ENCODE results near the gene LYST. TPM values are rescaled to one million over a fixed set of nuclear protein-coding genes. Genes with fewer than 3 reads are reported as not detected.

The LYST gene
- polyA plus RNA-seq, 4 donors, result 2.9 to 6.6 (median 5.0) TPM

DNA sequence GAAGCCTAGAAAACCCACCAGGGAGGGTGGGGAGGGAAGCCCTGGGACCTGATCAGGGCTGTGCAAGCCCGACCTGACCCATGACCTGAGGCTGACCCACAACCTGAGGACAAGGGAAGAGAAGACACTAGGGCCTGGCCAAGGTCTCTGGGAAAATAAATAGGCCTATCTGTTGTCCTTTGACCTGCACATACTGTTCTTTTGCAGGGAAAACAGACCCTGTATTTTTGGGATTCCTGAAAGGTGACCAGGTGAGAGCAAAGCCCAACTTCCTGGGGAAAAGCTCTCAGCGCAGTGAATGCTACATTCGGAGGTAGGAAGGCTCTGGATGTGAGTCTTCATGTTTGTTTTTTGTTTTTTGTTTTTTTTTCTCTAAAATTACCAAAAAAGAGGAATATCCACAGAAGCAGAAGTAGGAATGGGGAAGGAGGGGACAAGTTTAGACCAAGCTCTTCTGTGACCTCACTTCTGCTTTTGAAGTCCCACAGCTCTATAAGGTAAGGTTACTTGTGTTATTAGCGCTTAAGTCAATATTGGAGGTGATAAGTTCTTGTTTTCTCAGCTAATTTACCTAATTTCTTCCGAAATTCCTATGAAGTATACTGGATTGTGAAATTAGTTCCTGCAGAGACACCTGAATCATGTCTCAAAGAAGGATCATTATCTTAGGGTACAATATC is 26.2 kb upstream of the LYST start:
- Histone ChIP-seq H3K27ac (ENCODE audit: low read depth in 1 of 3, low read length in 2 of 3) (peak overlapping the region in 1 of 3 donors; percentile 24), H3K4me3 (ENCODE audit: low read depth in 1 of 3, low read length in 3 of 3) (no peak overlapping the region), H3K36me3 (ENCODE audit: control insufficient read depth in 3 of 3, insufficient read depth in 2 of 3, low read depth in 1 of 3, low read length in 3 of 3) (no peaks in the 10 kb centered on the region), H3K4me1 (ENCODE audit: control insufficient read depth in 3 of 3, insufficient read depth in 2 of 3, low read depth in 1 of 3, low read length in 2 of 3) (peaks cover 0 to 9% (median 3%) of the 10 kb centered on the region in 3 donors), H3K27me3 (ENCODE audit: control insufficient read depth in 3 of 3, insufficient read depth in 3 of 3, low read length in 3 of 3) (no peaks in the 10 kb centered on the region), H3K9me3 (ENCODE audit: control insufficient read depth in 2 of 2, insufficient read depth in 1 of 2, low read depth in 1 of 2, low read length in 1 of 2) (no peaks in the 10 kb centered on the region)
- FAIRE-seq (no peak), DNase-seq (peak in 1 of 2 donors; percentile 35)
- WGBS, 3 donors, result 66 to 71% (median 71%) methylated on average over 5 of the region's 5 CpGs

DNA sequence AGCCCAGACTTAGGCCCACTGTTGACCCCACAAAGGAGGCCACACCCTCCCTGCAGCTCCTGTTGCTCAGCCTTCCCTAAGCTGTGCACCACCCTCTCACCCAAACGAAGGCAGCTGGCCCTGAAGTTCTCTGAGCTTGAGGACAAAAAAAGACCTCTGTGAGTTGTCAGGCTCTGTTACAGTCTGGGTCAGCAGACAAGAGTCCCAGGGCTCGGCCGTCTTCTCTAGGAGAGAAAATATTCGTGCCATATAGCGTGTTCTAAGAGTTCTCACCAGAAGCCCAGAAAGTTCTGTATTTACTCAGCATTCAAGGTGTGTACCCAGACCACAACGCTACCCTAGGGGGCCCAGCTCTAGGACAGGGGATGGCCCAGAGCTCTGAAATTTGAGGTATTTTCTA is 25.5 kb upstream of the LYST start:
- Histone ChIP-seq H3K27ac (ENCODE audit: low read depth in 1 of 3, low read length in 2 of 3) (no peak overlapping the region), H3K4me1 (ENCODE audit: control insufficient read depth in 3 of 3, insufficient read depth in 2 of 3, low read depth in 1 of 3, low read length in 2 of 3) (peaks cover 0 to 9% (median 3%) of the 10 kb centered on the region in 3 donors), H3K27me3 (ENCODE audit: control insufficient read depth in 3 of 3, insufficient read depth in 3 of 3, low read length in 3 of 3) (no peaks in the 10 kb centered on the region), H3K9me3 (ENCODE audit: control insufficient read depth in 2 of 2, insufficient read depth in 1 of 2, low read depth in 1 of 2, low read length in 1 of 2) (no peaks in the 10 kb centered on the region), H3K36me3 (ENCODE audit: control insufficient read depth in 3 of 3, insufficient read depth in 2 of 3, low read depth in 1 of 3, low read length in 3 of 3) (no peaks in the 10 kb centered on the region), H3K4me3 (ENCODE audit: low read depth in 1 of 3, low read length in 3 of 3) (no peak overlapping the region)
- WGBS, 3 donors, result 69 to 86% (median 70%) methylated on average over 6 of the region's 6 CpGs
- no peak for DNase-seq
- no peak for FAIRE-seq

DNA sequence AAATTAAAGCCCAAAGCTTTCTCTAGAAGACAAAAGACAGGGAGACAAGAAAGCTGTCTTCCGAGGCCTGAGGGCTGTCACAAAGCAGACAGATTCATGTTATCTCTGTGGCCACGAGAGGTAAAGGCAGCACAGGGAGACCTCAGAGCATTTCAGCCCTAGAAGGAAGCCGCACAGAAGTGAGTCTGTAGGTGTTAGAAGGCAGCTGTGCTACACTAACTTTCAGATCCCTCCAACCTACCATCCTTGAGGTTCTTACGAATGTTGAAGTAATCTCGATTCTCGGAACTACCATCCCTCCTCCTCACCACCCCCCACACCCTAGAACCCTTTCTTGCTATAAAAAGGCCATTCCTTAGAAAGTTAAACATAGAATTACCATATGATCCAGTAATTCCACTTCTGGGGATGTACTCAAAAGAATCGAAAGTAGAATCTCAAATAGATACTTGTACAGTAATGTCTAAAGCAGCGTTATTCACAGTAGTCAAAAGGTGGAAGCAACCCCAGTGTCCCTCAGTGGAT is 21.5 kb upstream of the LYST start:
- Histone ChIP-seq H3K4me1 (ENCODE audit: control insufficient read depth in 3 of 3, insufficient read depth in 2 of 3, low read depth in 1 of 3, low read length in 2 of 3) (peaks cover 0 to 9% (median 3%) of the 10 kb centered on the region in 3 donors), H3K27ac (ENCODE audit: low read depth in 1 of 3, low read length in 2 of 3) (peak overlapping the region in 1 of 3 donors; percentile 45), H3K36me3 (ENCODE audit: control insufficient read depth in 3 of 3, insufficient read depth in 2 of 3, low read depth in 1 of 3, low read length in 3 of 3) (no peaks in the 10 kb centered on the region), H3K9me3 (ENCODE audit: control insufficient read depth in 2 of 2, insufficient read depth in 1 of 2, low read depth in 1 of 2, low read length in 1 of 2) (no peaks in the 10 kb centered on the region), H3K4me3 (ENCODE audit: low read depth in 1 of 3, low read length in 3 of 3) (no peak overlapping the region), H3K27me3 (ENCODE audit: control insufficient read depth in 3 of 3, insufficient read depth in 3 of 3, low read length in 3 of 3) (no peaks in the 10 kb centered on the region)
- DNase-seq, result no peak
- no peak for FAIRE-seq
- 75 to 79% (median 76%) methylated on average over 8 of the region's 8 CpGs for WGBS, 3 donors

GRCh38 chr1:235887676-235888075 is 21.0 kb upstream of the LYST start:
- no peaks in the 10 kb centered on the region for H3K36me3 ChIP-seq (ENCODE audit: control insufficient read depth in 3 of 3, insufficient read depth in 2 of 3, low read depth in 1 of 3, low read length in 3 of 3)
- H3K4me1 ChIP-seq (ENCODE audit: control insufficient read depth in 3 of 3, insufficient read depth in 2 of 3, low read depth in 1 of 3, low read length in 2 of 3), result peaks cover 0 to 4% (median 3%) of the 10 kb centered on the region in 3 donors
- no peaks in the 10 kb centered on the region for H3K9me3 ChIP-seq (ENCODE audit: control insufficient read depth in 2 of 2, insufficient read depth in 1 of 2, low read depth in 1 of 2, low read length in 1 of 2)
- H3K4me3 ChIP-seq (ENCODE audit: low read depth in 1 of 3, low read length in 3 of 3), result no peak overlapping the region
- WGBS, 3 donors, result 66 to 83% (median 80%) methylated on average over 2 of the region's 2 CpGs
- H3K27ac ChIP-seq (ENCODE audit: low read depth in 1 of 3, low read length in 2 of 3), result no peak overlapping the region
- H3K27me3 ChIP-seq (ENCODE audit: control insufficient read depth in 3 of 3, insufficient read depth in 3 of 3, low read length in 3 of 3), result no peaks in the 10 kb centered on the region
- FAIRE-seq (no peak), DNase-seq (no peak)

DNA sequence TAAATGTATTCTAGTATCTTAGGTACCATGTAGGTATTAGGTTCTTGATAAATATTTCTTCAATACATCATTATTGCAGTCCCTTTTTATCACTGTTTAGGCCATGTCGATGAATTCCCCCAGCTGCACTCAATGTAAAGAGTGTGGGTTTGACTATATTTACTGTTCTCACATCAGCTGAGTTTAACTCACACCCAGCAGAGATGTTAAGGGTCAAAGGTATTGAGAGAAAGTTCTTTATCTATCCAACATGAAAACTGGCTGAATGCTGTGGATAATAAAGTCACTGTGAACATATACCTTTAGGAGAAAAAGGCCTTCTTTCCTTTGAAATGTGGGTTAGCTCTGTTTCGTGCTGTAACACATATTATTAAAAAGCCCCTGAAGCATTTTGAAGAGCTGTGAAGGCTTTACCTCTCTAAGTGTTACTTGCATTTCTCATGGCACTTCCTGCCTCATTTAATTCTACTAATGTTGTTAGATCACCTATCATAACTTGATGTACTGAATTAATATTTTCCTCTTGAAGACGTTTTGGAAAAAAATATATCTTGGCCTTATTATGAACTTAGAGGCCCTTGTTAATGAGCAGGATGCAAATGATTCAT is 19.1 kb upstream of the LYST start:
- WGBS, 3 donors, result 35 to 54% (median 51%) methylated on average over 3 of the region's 3 CpGs
- H3K27ac ChIP-seq (ENCODE audit: low read depth in 1 of 3, low read length in 2 of 3), result no peak overlapping the region
- no peaks in the 10 kb centered on the region for H3K4me1 ChIP-seq (ENCODE audit: control insufficient read depth in 3 of 3, insufficient read depth in 2 of 3, low read depth in 1 of 3, low read length in 2 of 3)
- no peaks in the 10 kb centered on the region for H3K27me3 ChIP-seq (ENCODE audit: control insufficient read depth in 3 of 3, insufficient read depth in 3 of 3, low read length in 3 of 3)
- H3K36me3 ChIP-seq (ENCODE audit: control insufficient read depth in 3 of 3, insufficient read depth in 2 of 3, low read depth in 1 of 3, low read length in 3 of 3), result no peaks in the 10 kb centered on the region
- H3K9me3 ChIP-seq (ENCODE audit: control insufficient read depth in 2 of 2, insufficient read depth in 1 of 2, low read depth in 1 of 2, low read length in 1 of 2), result no peaks in the 10 kb centered on the region
- H3K4me3 ChIP-seq (ENCODE audit: low read depth in 1 of 3, low read length in 3 of 3), result no peak overlapping the region
- peak; percentile 37 to 55 for DNase-seq
- FAIRE-seq, result no peak

DNA sequence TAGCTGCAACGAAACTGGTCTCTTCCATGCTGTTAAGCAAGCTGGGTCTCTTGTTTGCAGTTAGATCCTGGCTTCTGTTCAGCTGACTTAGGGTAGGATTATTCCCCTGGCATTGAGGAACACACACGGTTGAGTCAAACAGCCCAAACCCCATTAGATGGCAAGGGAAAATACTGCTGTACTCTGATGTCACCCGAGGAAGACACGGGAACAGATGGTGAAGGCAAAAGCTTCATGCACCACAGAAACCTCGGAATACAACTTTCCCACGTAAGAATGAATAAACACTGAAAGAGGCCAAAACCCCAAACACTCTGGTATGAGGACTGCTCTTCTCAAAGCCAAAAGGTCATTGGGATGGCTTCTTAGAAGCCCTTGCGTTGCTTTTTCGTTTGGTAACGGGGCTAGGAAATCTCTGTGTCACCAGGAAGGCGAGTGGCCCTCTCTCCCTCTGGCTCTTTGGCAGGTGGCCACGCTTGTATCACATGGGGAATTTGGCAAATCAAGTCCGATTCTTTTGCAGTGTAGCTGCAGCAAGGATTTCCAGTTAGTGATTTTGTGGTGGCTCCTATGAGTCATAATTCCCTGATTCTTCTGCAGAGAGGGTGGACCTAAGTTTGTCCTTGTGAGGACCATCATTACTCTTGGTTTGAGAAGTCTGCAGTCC is 16.7 kb upstream of the LYST start:
- DNase-seq (peak; percentile 18 to 24), FAIRE-seq (no peak)
- Histone ChIP-seq H3K36me3 (ENCODE audit: control insufficient read depth in 3 of 3, insufficient read depth in 2 of 3, low read depth in 1 of 3, low read length in 3 of 3) (no peaks in the 10 kb centered on the region), H3K4me3 (ENCODE audit: low read depth in 1 of 3, low read length in 3 of 3) (no peak overlapping the region), H3K9me3 (ENCODE audit: control insufficient read depth in 2 of 2, insufficient read depth in 1 of 2, low read depth in 1 of 2, low read length in 1 of 2) (no peaks in the 10 kb centered on the region), H3K27ac (ENCODE audit: low read depth in 1 of 3, low read length in 2 of 3) (peak overlapping the region in 1 of 3 donors; percentile 50), H3K27me3 (ENCODE audit: control insufficient read depth in 3 of 3, insufficient read depth in 3 of 3, low read length in 3 of 3) (no peaks in the 10 kb centered on the region), H3K4me1 (ENCODE audit: control insufficient read depth in 3 of 3, insufficient read depth in 2 of 3, low read depth in 1 of 3, low read length in 2 of 3) (no peaks in the 10 kb centered on the region)
- WGBS, 3 donors, result 40 to 50% (median 49%) methylated on average over 12 of the region's 12 CpGs

DNA sequence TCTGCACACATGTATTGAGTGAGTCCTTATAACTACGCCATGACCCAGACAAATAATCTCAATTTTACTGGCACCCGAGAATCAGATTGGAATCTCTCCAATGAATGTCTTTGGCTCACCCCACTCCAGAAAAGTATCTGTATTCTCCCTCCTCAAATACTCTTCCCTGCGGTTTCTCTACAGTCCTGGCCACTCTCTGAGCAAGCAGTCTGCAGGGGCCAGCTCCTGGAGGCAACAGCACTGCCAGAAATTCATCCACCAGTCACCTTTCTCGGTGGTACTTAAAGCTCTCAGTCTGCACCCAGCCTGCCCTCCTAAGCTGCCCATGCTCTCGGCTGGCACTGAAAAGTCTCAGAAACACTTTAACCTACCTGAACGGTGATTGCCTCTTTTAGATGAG is 16.1 kb upstream of the LYST start:
- Histone ChIP-seq H3K27me3 (ENCODE audit: control insufficient read depth in 3 of 3, insufficient read depth in 3 of 3, low read length in 3 of 3) (no peaks in the 10 kb centered on the region), H3K4me3 (ENCODE audit: low read depth in 1 of 3, low read length in 3 of 3) (no peak overlapping the region), H3K27ac (ENCODE audit: low read depth in 1 of 3, low read length in 2 of 3) (peak overlapping the region in 1 of 3 donors; percentile 50), H3K9me3 (ENCODE audit: control insufficient read depth in 2 of 2, insufficient read depth in 1 of 2, low read depth in 1 of 2, low read length in 1 of 2) (no peaks in the 10 kb centered on the region), H3K36me3 (ENCODE audit: control insufficient read depth in 3 of 3, insufficient read depth in 2 of 3, low read depth in 1 of 3, low read length in 3 of 3) (no peaks in the 10 kb centered on the region), H3K4me1 (ENCODE audit: control insufficient read depth in 3 of 3, insufficient read depth in 2 of 3, low read depth in 1 of 3, low read length in 2 of 3) (no peaks in the 10 kb centered on the region)
- FAIRE-seq (no peak), DNase-seq (no peak)
- WGBS, 3 donors, result 60 to 71% (median 63%) methylated on average over 6 of the region's 6 CpGs

- DNase-seq (no peak), FAIRE-seq (no peak)
These were observed 15.4 kb upstream of the LYST start for GRCh38 chr1:235881930-235882700.

More at GRCh38 chr1:235881930-235882700, 15.4 kb upstream of the LYST start:
- no peak overlapping the region for H3K4me3 ChIP-seq (ENCODE audit: low read depth in 1 of 3, low read length in 3 of 3)
- H3K27ac ChIP-seq (ENCODE audit: low read depth in 1 of 3, low read length in 2 of 3), result peak overlapping the region in 1 of 3 donors; percentile 50
- H3K4me1 ChIP-seq (ENCODE audit: control insufficient read depth in 3 of 3, insufficient read depth in 2 of 3, low read depth in 1 of 3, low read length in 2 of 3), result no peaks in the 10 kb centered on the region
- H3K9me3 ChIP-seq (ENCODE audit: control insufficient read depth in 2 of 2, insufficient read depth in 1 of 2, low read depth in 1 of 2, low read length in 1 of 2), result no peaks in the 10 kb centered on the region
- 86 to 91% (median 90%) methylated on average over 5 of the region's 5 CpGs for WGBS, 3 donors
- no peaks in the 10 kb centered on the region for H3K36me3 ChIP-seq (ENCODE audit: control insufficient read depth in 3 of 3, insufficient read depth in 2 of 3, low read depth in 1 of 3, low read length in 3 of 3)
- H3K27me3 ChIP-seq (ENCODE audit: control insufficient read depth in 3 of 3, insufficient read depth in 3 of 3, low read length in 3 of 3), result no peaks in the 10 kb centered on the region

Measured in small intestine (tissue), 7 donors.